ENCODE data around the gene SFRP2. TPM values are rescaled to one million over a fixed set of nuclear protein-coding genes. Genes with fewer than 3 reads are reported as not detected.

SFRP2 gene
- total RNA-seq, 4 donors from 2014 or later: 12.3 to 36.5 (median 21.2) TPM

GRCh38 chr4:153799694-153800074 is 10.8 kb upstream of the SFRP2 start:
- Histone ChIP-seq H3K9me3 (no peaks in the 10 kb centered on the region), H3K27me3 (peaks cover 9% of the 10 kb centered on the region), H3K36me3 (no peaks in the 10 kb centered on the region), H3K4me1 (no peaks in the 10 kb centered on the region), H3K27ac (no peak overlapping the region), H3K4me3 (no peak overlapping the region)
- peak; percentile 81 for ATAC-seq
- TF ChIP-seq EP300 (IDR thresholded peaks at IDR 0.05): no peak
- TF ChIP-seq POLR2AphosphoS5 (IDR thresholded peaks at IDR 0.05): no peak
- TF ChIP-seq POLR2A (IDR thresholded peaks at IDR 0.05): no peak
- TF ChIP-seq CTCF (IDR thresholded peaks at IDR 0.05): no peak
- WGBS, 2 donors (ENCODE audit: low coverage in 1 of 2): 17 to 25% methylated on average over 2 of the region's 2 CpGs

GRCh38 chr4:153798901-153799693 is 10.2 kb upstream of the SFRP2 start:
- no peaks in the 10 kb centered on the region for H3K36me3 ChIP-seq
- no peaks in the 10 kb centered on the region for H3K4me1 ChIP-seq
- no peak overlapping the region for H3K4me3 ChIP-seq
- peak overlapping the region in 2 of 4 donors; percentile 19 to 39 for H3K27ac ChIP-seq
- H3K9me3 ChIP-seq: no peaks in the 10 kb centered on the region
- 34 to 69% methylated on average over 3 of the region's 3 CpGs for WGBS, 2 donors (ENCODE audit: low coverage in 1 of 2)
- TF ChIP-seq POLR2A (IDR thresholded peaks at IDR 0.05) (no peak), EP300 (IDR thresholded peaks at IDR 0.05) (no peak), CTCF (IDR thresholded peaks at IDR 0.05) (no peak), POLR2AphosphoS5 (IDR thresholded peaks at IDR 0.05) (no peak)
- peak; percentile 52 for ATAC-seq
- peaks cover 10% of the 10 kb centered on the region for H3K27me3 ChIP-seq

GRCh38 chr4:153798420-153798819 is 9.5 kb upstream of the SFRP2 start:
- no peaks in the 10 kb centered on the region for H3K4me1 ChIP-seq
- WGBS, 2 donors (ENCODE audit: low coverage in 1 of 2): 44 to 53% methylated on average over 3 of the region's 3 CpGs
- no peak overlapping the region for H3K4me3 ChIP-seq
- no peaks in the 10 kb centered on the region for H3K9me3 ChIP-seq
- no peak for ATAC-seq
- no peaks in the 10 kb centered on the region for H3K36me3 ChIP-seq
- peak overlapping the region in 2 of 4 donors; percentile 19 to 39 for H3K27ac ChIP-seq
- TF ChIP-seq POLR2AphosphoS5 (IDR thresholded peaks at IDR 0.05) (no peak), CTCF (IDR thresholded peaks at IDR 0.05) (no peak), POLR2A (IDR thresholded peaks at IDR 0.05) (no peak), EP300 (IDR thresholded peaks at IDR 0.05) (no peak)
- H3K27me3 ChIP-seq: peaks cover 17% of the 10 kb centered on the region

- H3K4me3 ChIP-seq: no peak overlapping the region
- 84 to 87% methylated on average over 3 to 5 of the region's 5 CpGs for WGBS, 2 donors (ENCODE audit: low coverage in 1 of 2)
- H3K27ac ChIP-seq: no peak overlapping the region
- H3K9me3 ChIP-seq: no peaks in the 10 kb centered on the region
- peaks cover 61% of the 10 kb centered on the region for H3K27me3 ChIP-seq
- no peak for ATAC-seq
- no peaks in the 10 kb centered on the region for H3K36me3 ChIP-seq
- TF ChIP-seq CTCF (IDR thresholded peaks at IDR 0.05) (no peak), EP300 (IDR thresholded peaks at IDR 0.05) (no peak), POLR2A (IDR thresholded peaks at IDR 0.05) (no peak), POLR2AphosphoS5 (IDR thresholded peaks at IDR 0.05) (no peak)
- peaks cover 0 to 36% (median 12%) of the 10 kb centered on the region in 3 donors for H3K4me1 ChIP-seq
Measured at GRCh38 chr4:153794006-153794405, 5.1 kb upstream of the SFRP2 start.
